ENCODE results near the gene NCS1. TPM values are rescaled to one million over a fixed set of nuclear protein-coding genes. Genes with fewer than 3 reads are reported as not detected.

NCS1 gene
- total RNA-seq, 1 experiment from 2014 or later: 18.2 TPM

DNA sequence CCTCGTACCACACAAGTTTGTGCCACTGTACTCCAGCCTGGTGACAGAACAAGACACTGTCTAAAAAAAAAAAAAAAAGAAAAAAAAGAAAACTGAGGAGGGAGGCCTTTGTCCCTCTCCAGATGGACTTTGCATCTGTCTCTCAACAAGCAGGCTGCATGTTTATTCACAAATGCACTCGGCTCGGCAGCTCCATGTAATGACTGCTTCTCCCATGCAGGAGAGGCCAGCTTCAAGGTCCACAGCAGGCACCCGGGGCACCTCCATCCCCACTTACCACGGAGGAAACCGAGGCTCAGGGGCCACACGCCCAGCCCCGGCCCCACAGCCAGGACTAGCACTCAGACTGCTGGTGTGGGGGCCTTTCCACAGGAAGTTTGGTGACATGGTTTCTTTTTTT, 13.1 kb upstream of the NCS1 start:
- Histone ChIP-seq H3K4me3 (ENCODE audit: low read depth, low read length) (no peak overlapping the region), H3K36me3 (ENCODE audit: control insufficient read depth, insufficient read depth, low read length) (no peaks in the 10 kb centered on the region), H3K9me3 (no peaks in the 10 kb centered on the region), H3K4me1 (0 out of 2 replicates have a peak, but pooled peaks cover 7% of the 10 kb centered on the region), H3K27me3 (replicated peaks; ENCODE audit: control insufficient read depth, insufficient read depth, low read length) (no peaks in the 10 kb centered on the region)
- DNase-seq: peak in 1 of 2 experiments; percentile 18
- intact Hi-C loops (cut with micrococcal nuclease; ENCODE audit: unreplicated experiment): no loop called here
- BruUV-seq (replicated peaks): no TSS peak
- no peaks in the 10 kb centered on the region for H3K36me3 Mint-ChIP-seq (ENCODE audit: insufficient read depth, unreplicated experiment)
- TF ChIP-seq, protein P1, sequence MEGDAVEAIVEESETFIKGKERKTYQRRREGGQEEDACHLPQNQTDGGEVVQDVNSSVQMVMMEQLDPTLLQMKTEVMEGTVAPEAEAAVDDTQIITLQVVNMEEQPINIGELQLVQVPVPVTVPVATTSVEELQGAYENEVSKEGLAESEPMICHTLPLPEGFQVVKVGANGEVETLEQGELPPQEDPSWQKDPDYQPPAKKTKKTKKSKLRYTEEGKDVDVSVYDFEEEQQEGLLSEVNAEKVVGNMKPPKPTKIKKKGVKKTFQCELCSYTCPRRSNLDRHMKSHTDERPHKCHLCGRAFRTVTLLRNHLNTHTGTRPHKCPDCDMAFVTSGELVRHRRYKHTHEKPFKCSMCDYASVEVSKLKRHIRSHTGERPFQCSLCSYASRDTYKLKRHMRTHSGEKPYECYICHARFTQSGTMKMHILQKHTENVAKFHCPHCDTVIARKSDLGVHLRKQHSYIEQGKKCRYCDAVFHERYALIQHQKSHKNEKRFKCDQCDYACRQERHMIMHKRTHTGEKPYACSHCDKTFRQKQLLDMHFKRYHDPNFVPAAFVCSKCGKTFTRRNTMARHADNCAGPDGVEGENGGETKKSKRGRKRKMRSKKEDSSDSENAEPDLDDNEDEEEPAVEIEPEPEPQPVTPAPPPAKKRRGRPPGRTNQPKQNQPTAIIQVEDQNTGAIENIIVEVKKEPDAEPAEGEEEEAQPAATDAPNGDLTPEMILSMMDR (IDR thresholded peaks at IDR 0.05; ENCODE audit: insufficient read depth in 1 of 2, low read depth in 1 of 2, low read length in 1 of 2, severe bottlenecking in 1 of 2, unreplicated experiment in 1 of 2): no peak
- CTCF ChIA-PET: interaction anchor here (0.7 kb wide), 1 partner anchor 15 kb away, joined by 5 read pairs; no protein-coding TSS in a partner anchor
- H3K27ac Mint-ChIP-seq (ENCODE audit: unreplicated experiment): no peak overlapping the region
- POLR2A ChIA-PET: no interaction called here
- H3K4me1 Mint-ChIP-seq (ENCODE audit: low read depth, unreplicated experiment): no peaks in the 10 kb centered on the region
- no peak overlapping the region for H3K4me3 Mint-ChIP-seq (ENCODE audit: unreplicated experiment)
- no peaks in the 10 kb centered on the region for H3K9me3 Mint-ChIP-seq (ENCODE audit: unreplicated experiment)
- no peaks in the 10 kb centered on the region for H3K27me3 Mint-ChIP-seq (ENCODE audit: insufficient read depth, unreplicated experiment)

DNA sequence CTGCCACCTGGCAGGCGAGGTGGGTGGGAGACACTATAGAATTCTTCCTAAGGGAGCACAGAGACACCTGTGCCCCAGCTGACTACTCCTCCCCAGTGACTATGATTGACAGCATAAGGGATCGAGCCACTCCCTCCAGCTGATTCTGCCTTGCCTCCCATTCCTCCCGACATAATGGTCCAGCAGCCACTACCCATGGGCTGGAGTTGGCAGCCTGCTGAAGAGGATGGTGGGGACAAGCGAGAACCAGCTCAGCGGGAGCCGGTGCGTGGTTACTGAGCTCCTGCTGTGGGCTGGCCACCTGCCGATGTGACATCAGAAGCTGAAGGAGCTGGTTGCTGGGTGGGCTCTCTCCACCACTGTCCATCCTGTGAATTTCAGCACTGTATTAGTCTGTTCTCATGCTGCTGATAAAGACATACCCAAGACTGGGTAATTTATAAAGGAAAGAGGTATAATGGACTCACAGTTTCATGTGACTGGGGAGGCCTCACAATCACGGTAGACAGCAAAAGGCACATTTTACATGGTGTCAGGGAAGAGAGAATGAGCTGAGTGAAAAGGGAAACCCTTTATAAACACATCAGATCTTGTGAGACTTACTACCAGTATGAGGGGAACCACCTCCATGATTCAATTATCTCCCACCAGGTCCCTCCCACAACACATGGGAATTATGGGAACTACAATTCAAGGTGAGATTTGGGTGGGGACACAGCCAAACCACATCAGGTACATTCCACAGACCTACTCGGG, 12.1 kb upstream of the NCS1 start:
- Mint-ChIP-seq H3K9me3 (ENCODE audit: unreplicated experiment) (no peaks in the 10 kb centered on the region), H3K4me1 (ENCODE audit: low read depth, unreplicated experiment) (no peaks in the 10 kb centered on the region), H3K4me3 (ENCODE audit: unreplicated experiment) (no peak overlapping the region), H3K27me3 (ENCODE audit: insufficient read depth, unreplicated experiment) (no peaks in the 10 kb centered on the region), H3K27ac (ENCODE audit: unreplicated experiment) (no peak overlapping the region), H3K36me3 (ENCODE audit: insufficient read depth, unreplicated experiment) (no peaks in the 10 kb centered on the region)
- no peak for DNase-seq
- no peaks in the 10 kb centered on the region for H3K27me3 ChIP-seq (replicated peaks; ENCODE audit: control insufficient read depth, insufficient read depth, low read length)
- 0 out of 2 replicates have a peak, but pooled peaks cover 7% of the 10 kb centered on the region for H3K4me1 ChIP-seq
- H3K36me3 ChIP-seq (ENCODE audit: control insufficient read depth, insufficient read depth, low read length): no peaks in the 10 kb centered on the region
- H3K4me3 ChIP-seq (ENCODE audit: low read depth, low read length): no peak overlapping the region
- TF ChIP-seq, protein P1 (IDR thresholded peaks at IDR 0.05; ENCODE audit: insufficient read depth in 1 of 2, low read depth in 1 of 2, low read length in 1 of 2, severe bottlenecking in 1 of 2, unreplicated experiment in 1 of 2): no peak
- ChIA-PET CTCF (no interaction called here), POLR2A (interaction anchor here (0.5 kb wide), 1 partner anchor 35 kb away, joined by 7 read pairs; no protein-coding TSS in a partner anchor)
- H3K9me3 ChIP-seq: no peaks in the 10 kb centered on the region
- no TSS peak for BruUV-seq (replicated peaks)
- intact Hi-C loops (cut with micrococcal nuclease; ENCODE audit: unreplicated experiment): no loop called here

DNA sequence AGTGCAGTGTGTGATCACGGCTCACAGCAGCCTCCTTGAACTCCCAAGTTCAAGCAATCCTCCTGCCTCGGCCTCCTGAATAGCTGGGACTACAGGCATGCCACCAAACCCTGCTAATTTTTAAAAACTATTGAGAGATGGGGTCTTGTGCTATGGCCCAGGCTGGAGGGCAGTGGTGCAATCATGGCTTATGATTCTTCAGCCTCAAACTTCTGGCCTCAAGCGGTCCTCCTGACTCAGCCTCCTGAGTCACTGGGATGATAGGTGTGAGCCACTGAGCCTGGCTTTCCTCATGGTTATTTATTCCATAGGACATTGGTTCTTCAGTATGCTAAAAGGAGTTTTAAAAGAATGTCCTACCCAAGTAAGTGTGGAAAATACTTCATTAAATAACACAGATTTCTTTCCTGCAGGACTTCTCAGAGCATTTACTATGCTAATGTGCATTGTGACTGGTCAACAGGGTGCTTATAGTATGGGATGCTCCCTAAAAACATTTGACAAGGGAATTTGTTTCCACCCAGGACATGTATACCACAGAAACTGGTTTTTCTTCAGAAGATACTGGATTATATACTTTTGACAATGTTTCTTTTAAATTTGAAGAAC, 11.2 kb upstream of the NCS1 start:
- H3K27ac Mint-ChIP-seq (ENCODE audit: unreplicated experiment): no peak overlapping the region
- Histone ChIP-seq H3K4me3 (ENCODE audit: low read depth, low read length) (no peak overlapping the region), H3K9me3 (no peaks in the 10 kb centered on the region), H3K27me3 (replicated peaks; ENCODE audit: control insufficient read depth, insufficient read depth, low read length) (no peaks in the 10 kb centered on the region), H3K4me1 (0 out of 2 replicates have a peak, but pooled peaks cover 7% of the 10 kb centered on the region), H3K36me3 (ENCODE audit: control insufficient read depth, insufficient read depth, low read length) (no peaks in the 10 kb centered on the region)
- BruUV-seq (replicated peaks): no TSS peak
- TF ChIP-seq, protein P1 (IDR thresholded peaks at IDR 0.05; ENCODE audit: insufficient read depth in 1 of 2, low read depth in 1 of 2, low read length in 1 of 2, severe bottlenecking in 1 of 2, unreplicated experiment in 1 of 2): no peak
- no peaks in the 10 kb centered on the region for H3K9me3 Mint-ChIP-seq (ENCODE audit: unreplicated experiment)
- no peak for DNase-seq
- H3K4me3 Mint-ChIP-seq (ENCODE audit: unreplicated experiment): no peak overlapping the region
- no peaks in the 10 kb centered on the region for H3K27me3 Mint-ChIP-seq (ENCODE audit: insufficient read depth, unreplicated experiment)
- no peaks in the 10 kb centered on the region for H3K36me3 Mint-ChIP-seq (ENCODE audit: insufficient read depth, unreplicated experiment)
- intact Hi-C loops (cut with micrococcal nuclease; ENCODE audit: unreplicated experiment): no loop called here
- ChIA-PET CTCF (no interaction called here), POLR2A (no interaction called here)
- H3K4me1 Mint-ChIP-seq (ENCODE audit: low read depth, unreplicated experiment): no peaks in the 10 kb centered on the region

Measured in Caco-2 (cell line).